Measurements from ENCODE around the gene RCBTB2. TPM values are rescaled to one million over a fixed set of nuclear protein-coding genes. Genes with fewer than 3 reads are reported as not detected.
A peak's percentile ranks its signal among the peaks of the same experiment; 100 is the strongest.
"Not testable (repeated sequence)": the region's sequence is repeated elsewhere in the genome, so short reads cannot be mapped to it uniquely, and the experiment has no call there.

Gene RCBTB2
- total and polyA plus RNA-seq, 9 of the 15 experiments (the other 6 are each of a cell fraction or from before 2014, with no cell fraction given): 0.91 to 3.3 (median 1.5) TPM

GRCh38 chr13:48456546-48456945 is 76.3 kb downstream of the RCBTB2 start:
- H3K79me2 ChIP-seq (ENCODE audit: control insufficient read depth, insufficient read depth, low read length): no peaks in the 10 kb centered on the region
- H3K27ac ChIP-seq (ENCODE audit: extremely low read depth, low read depth, low read length): no peak overlapping the region
- DNase-seq (ENCODE audit: extremely low read depth in 1 of 4, low spot score in 3 of 4) (no peak), ATAC-seq (no peak), FAIRE-seq (no peak)
- CTCF ChIA-PET (ENCODE audit: low intra/inter-chr PET ratio): no interaction called here
- no peak overlapping the region for H3K4me3 ChIP-seq
- H3K9me1 ChIP-seq (ENCODE audit: control insufficient read depth, insufficient read depth, low read length): no peaks in the 10 kb centered on the region
- TF ChIP-seq CREB1 (IDR thresholded peaks at IDR 0.05): no peak
- TF ChIP-seq CREB1 (CRISPR knock-in tag; IDR thresholded peaks at IDR 0.05): no peak
- no peak for TF ChIP-seq MIER1 (IDR thresholded peaks at IDR 0.05; ENCODE audit: low read depth)
- no peak for TF ChIP-seq RUNX1 (IDR thresholded peaks at IDR 0.05; ENCODE audit: low read depth)
- no peak for TF ChIP-seq RFX5 (IDR thresholded peaks at IDR 0.05; ENCODE audit: low read depth, low read length)
- TF ChIP-seq SRSF9 (IDR thresholded peaks at IDR 0.05; ENCODE audit: borderline replicate concordance, low read depth, low read length): no peak
- no peak overlapping the region for H2AFZ ChIP-seq (ENCODE audit: low read depth, low read length)
- in situ Hi-C loops (cut with MboI): no loop called here
- no peaks in the 10 kb centered on the region for H3K4me1 ChIP-seq (replicated peaks in 1 of 2; ENCODE audit: control insufficient read depth in 2 of 2, insufficient read depth in 2 of 2, low read length in 2 of 2)
- intact Hi-C loops (cut with micrococcal nuclease): no loop called here
- H3K27me3 ChIP-seq (ENCODE audit: control insufficient read depth in 2 of 2, insufficient read depth in 2 of 2, low read length in 2 of 2): no peaks in the 10 kb centered on the region
- no peaks in the 10 kb centered on the region for H4K20me1 ChIP-seq (replicated peaks; ENCODE audit: control insufficient read depth, insufficient read depth, low read length)
- peaks cover 2% of the 10 kb centered on the region; the same call in 1 of the 3 replicates for H3K36me3 ChIP-seq (ENCODE audit: control insufficient read depth, insufficient read depth, low read length)
- no peak overlapping the region for H3K4me2 ChIP-seq (ENCODE audit: insufficient read depth, low read length)
- POLR2A ChIA-PET: interaction anchor here (0.7 kb wide), 1 partner anchor 792 kb away, joined by 3 read pairs; no protein-coding TSS in a partner anchor
- no peaks in the 10 kb centered on the region for H3K9me3 ChIP-seq (replicated peaks; ENCODE audit: control insufficient read depth, insufficient read depth, low read depth, low read length)
- no peak overlapping the region for H3K9ac ChIP-seq (ENCODE audit: insufficient read depth in 1 of 2, low read depth in 2 of 2, low read length in 2 of 2)
- WGBS (ENCODE audit: insufficient coverage, low coverage, missing lambda C conversion rate): 92% methylated on average over 9 of the region's 10 CpGs
- BruUV-seq (replicated peaks): no TSS peak

GRCh38 chr13:48451196-48451595 is 81.7 kb downstream of the RCBTB2 start:
- H3K79me2 ChIP-seq (ENCODE audit: control insufficient read depth, insufficient read depth, low read length); H3K4me1 ChIP-seq (replicated peaks in 1 of 2; ENCODE audit: control insufficient read depth in 2 of 2, insufficient read depth in 2 of 2, low read length in 2 of 2); ATAC-seq; intact Hi-C loops (cut with micrococcal nuclease); H3K27me3 ChIP-seq (ENCODE audit: control insufficient read depth in 2 of 2, insufficient read depth in 2 of 2, low read length in 2 of 2); DNase-seq (ENCODE audit: extremely low read depth in 1 of 4, low spot score in 3 of 4); BruUV-seq (replicated peaks); FAIRE-seq; CTCF ChIA-PET (ENCODE audit: low intra/inter-chr PET ratio); H2AFZ ChIP-seq (ENCODE audit: low read depth, low read length); H3K27ac ChIP-seq (ENCODE audit: extremely low read depth, low read depth, low read length); H3K9me3 ChIP-seq (replicated peaks; ENCODE audit: control insufficient read depth, insufficient read depth, low read depth, low read length); H3K4me2 ChIP-seq (ENCODE audit: insufficient read depth, low read length); H3K4me3 ChIP-seq; H3K36me3 ChIP-seq (ENCODE audit: control insufficient read depth, insufficient read depth, low read length); H3K9me1 ChIP-seq (ENCODE audit: control insufficient read depth, insufficient read depth, low read length); in situ Hi-C loops (cut with MboI); H3K9ac ChIP-seq (ENCODE audit: insufficient read depth in 1 of 2, low read depth in 2 of 2, low read length in 2 of 2); H4K20me1 ChIP-seq (replicated peaks; ENCODE audit: control insufficient read depth, insufficient read depth, low read length); POLR2A ChIA-PET: not testable (repeated sequence)
- peak; percentile 98 for TF ChIP-seq ZNF324 (CRISPR knock-in tag; IDR thresholded peaks at IDR 0.05)
